ENCODE data around the gene SNX25. TPM values are rescaled to one million over a fixed set of nuclear protein-coding genes. Genes with fewer than 3 reads are reported as not detected.
"Not testable (repeated sequence)": the region's sequence is repeated elsewhere in the genome, so short reads cannot be mapped to it uniquely, and the experiment has no call there.

SNX25 gene
- polyA plus RNA-seq, 1 experiment = 11.7 TPM

DNA sequence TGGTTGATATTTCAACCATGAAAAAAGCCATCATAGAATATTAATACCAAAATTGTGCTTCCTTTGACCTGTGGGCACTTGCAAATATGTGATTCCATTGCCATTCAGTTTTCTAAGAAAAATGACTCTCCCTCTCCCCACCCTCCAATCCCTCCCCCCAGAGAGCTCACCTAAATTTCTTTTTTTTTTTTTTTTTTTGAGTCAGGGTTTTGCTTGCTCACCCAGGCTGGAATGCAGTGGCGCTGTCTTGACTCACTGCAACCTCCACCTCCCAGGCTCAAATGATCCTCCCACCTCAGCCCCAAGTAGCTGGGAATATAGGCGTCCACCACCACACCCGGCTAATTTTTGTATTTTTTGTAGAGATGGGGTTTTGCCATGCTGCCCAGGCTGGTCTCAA lies 47.0 kb downstream of the SNX25 start:
- Histone ChIP-seq H3K4me3 (ENCODE audit: low read depth, low read length) (no peak overlapping the region), H3K27me3 (ENCODE audit: control insufficient read depth, insufficient read depth, low read length) (no peaks in the 10 kb centered on the region), H3K36me3 (ENCODE audit: control insufficient read depth, insufficient read depth, low read length) (0 out of 2 replicates have a peak, but pooled peaks cover 1% of the 10 kb centered on the region)
- ChIA-PET CTCF (no interaction called here), POLR2A (no interaction called here)
- no peak for TF ChIP-seq CTCF (IDR thresholded peaks at IDR 0.05; ENCODE audit: insufficient read depth, low read depth, low read length)
- DNase-seq (ENCODE audit: low read depth) = no peak

GRCh38 chr4:185257086-185257485 lies 47.7 kb downstream of the SNX25 start:
- Histone ChIP-seq H3K4me3 (ENCODE audit: low read depth, low read length) (no peak overlapping the region), H3K27me3 (ENCODE audit: control insufficient read depth, insufficient read depth, low read length) (no peaks in the 10 kb centered on the region), H3K36me3 (ENCODE audit: control insufficient read depth, insufficient read depth, low read length) (0 out of 2 replicates have a peak, but pooled peaks cover 1% of the 10 kb centered on the region)
- POLR2A ChIA-PET = no interaction called here
- DNase-seq (ENCODE audit: low read depth) = no peak
- CTCF ChIA-PET = interaction anchor here (0.6 kb wide), 1 partner anchor 93 kb away, joined by 3 read pairs; no protein-coding TSS in a partner anchor
- no peak for TF ChIP-seq CTCF (IDR thresholded peaks at IDR 0.05; ENCODE audit: insufficient read depth, low read depth, low read length)

DNA sequence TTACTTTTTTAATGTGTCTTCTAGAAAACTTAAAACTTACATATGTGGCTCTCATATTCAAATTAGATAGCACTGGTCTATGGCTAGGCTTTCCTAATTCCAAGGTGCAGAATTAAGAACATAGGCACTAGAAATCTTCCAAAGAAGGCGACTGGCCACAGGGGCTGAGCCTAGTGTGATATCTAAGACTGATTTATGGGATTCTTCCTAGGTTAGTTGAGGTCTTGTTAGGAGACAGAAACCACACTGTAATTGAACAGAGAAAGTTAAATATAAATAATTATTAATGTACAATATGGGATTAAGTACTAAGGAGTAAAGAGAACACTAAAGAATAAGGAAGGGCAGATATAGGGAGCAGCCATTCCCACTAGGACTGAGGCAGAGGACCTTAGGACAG lies 48.3 kb downstream of the SNX25 start:
- POLR2A ChIA-PET = no interaction called here
- CTCF ChIA-PET = no interaction called here
- DNase-seq (ENCODE audit: low read depth) = no peak
- Histone ChIP-seq H3K4me3 (ENCODE audit: low read depth, low read length) (no peak overlapping the region), H3K27me3 (ENCODE audit: control insufficient read depth, insufficient read depth, low read length) (no peaks in the 10 kb centered on the region), H3K36me3 (ENCODE audit: control insufficient read depth, insufficient read depth, low read length) (0 out of 2 replicates have a peak, but pooled peaks cover 1% of the 10 kb centered on the region)
- TF ChIP-seq CTCF (IDR thresholded peaks at IDR 0.05; ENCODE audit: insufficient read depth, low read depth, low read length) = no peak

DNA sequence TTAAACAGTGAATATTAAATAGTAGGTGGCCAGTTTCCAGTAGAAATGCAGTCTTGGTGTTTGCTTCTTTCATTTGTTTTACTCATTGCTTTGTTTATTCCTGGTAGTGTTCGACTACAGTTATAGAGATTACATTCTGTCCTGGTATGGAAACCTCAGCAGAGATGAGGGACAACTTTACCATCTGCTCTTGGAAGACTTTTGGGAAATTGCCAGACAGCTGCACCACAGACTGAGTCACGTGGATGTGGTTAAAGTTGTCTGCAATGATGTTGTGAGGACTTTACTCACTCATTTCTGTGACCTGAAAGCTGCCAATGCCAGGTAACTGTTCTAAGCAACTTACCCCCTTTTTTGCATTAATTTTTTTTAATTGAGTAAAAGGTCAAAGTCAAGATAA lies 49.3 kb downstream of the SNX25 start:
- H3K4me3 ChIP-seq (ENCODE audit: low read depth, low read length); CTCF ChIA-PET; POLR2A ChIA-PET; H3K36me3 ChIP-seq (ENCODE audit: control insufficient read depth, insufficient read depth, low read length); H3K27me3 ChIP-seq (ENCODE audit: control insufficient read depth, insufficient read depth, low read length): not testable (repeated sequence)
- DNase-seq (ENCODE audit: low read depth) = peak; percentile 32

DNA sequence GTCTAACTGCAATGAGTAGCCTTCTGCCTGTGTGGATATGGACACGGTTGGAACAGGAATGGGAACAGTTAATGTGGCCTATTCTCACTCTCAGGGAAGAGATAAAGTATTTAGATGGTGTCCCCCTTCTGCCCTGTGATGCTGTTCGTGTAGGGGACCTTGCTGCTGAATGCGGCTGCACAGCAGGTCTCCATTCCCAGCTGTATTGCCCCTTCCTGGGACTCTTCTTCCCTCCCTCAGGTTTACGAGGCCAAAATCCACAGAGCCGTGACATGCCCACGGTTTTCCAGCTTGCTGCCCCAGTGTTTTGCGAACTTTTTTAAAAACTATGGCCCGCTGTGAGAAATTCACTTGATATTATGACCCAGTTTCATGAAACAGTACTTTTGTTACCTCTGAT lies 50.3 kb downstream of the SNX25 start:
- Histone ChIP-seq H3K36me3 (ENCODE audit: control insufficient read depth, insufficient read depth, low read length) (peaks cover 2% of the 10 kb centered on the region; the same call in 1 of the 2 replicates), H3K4me3 (ENCODE audit: low read depth, low read length) (no peak overlapping the region), H3K27me3 (ENCODE audit: control insufficient read depth, insufficient read depth, low read length) (no peaks in the 10 kb centered on the region)
- no peak for TF ChIP-seq CTCF (IDR thresholded peaks at IDR 0.05; ENCODE audit: insufficient read depth, low read depth, low read length)
- ChIA-PET POLR2A (no interaction called here), CTCF (interaction anchor here (0.5 to 1.4 kb wide), 4 partner anchors 12 to 32 kb away, joined by 3 to 5 read pairs (median 3); no protein-coding TSS in a partner anchor)
- no peak for DNase-seq (ENCODE audit: low read depth)

- no peak overlapping the region for H3K4me3 ChIP-seq (ENCODE audit: low read depth, low read length)
- H3K36me3 ChIP-seq (ENCODE audit: control insufficient read depth, insufficient read depth, low read length) = peaks cover 2% of the 10 kb centered on the region; the same call in 1 of the 2 replicates
- no peaks in the 10 kb centered on the region for H3K27me3 ChIP-seq (ENCODE audit: control insufficient read depth, insufficient read depth, low read length)
- ChIA-PET POLR2A (no interaction called here), CTCF (no interaction called here)
- no peak for TF ChIP-seq CTCF (IDR thresholded peaks at IDR 0.05; ENCODE audit: insufficient read depth, low read depth, low read length)
- DNase-seq (ENCODE audit: low read depth) = no peak
Measured at GRCh38 chr4:185261946-185262345, 52.5 kb downstream of the SNX25 start.

All from BJ (cell line).